ENCODE measurements around the gene RABGEF1. TPM values are rescaled to one million over a fixed set of nuclear protein-coding genes. Genes with fewer than 3 reads are reported as not detected.
"Not testable (repeated sequence)": the region's sequence is repeated elsewhere in the genome, so short reads cannot be mapped to it uniquely, and the experiment has no call there.

RABGEF1 gene
- total RNA-seq, 3 donors from 2014 or later (not counting 1 experiment from before 2014, with no cell fraction given) = 26.1 to 38.1 (median 31.7) TPM

DNA sequence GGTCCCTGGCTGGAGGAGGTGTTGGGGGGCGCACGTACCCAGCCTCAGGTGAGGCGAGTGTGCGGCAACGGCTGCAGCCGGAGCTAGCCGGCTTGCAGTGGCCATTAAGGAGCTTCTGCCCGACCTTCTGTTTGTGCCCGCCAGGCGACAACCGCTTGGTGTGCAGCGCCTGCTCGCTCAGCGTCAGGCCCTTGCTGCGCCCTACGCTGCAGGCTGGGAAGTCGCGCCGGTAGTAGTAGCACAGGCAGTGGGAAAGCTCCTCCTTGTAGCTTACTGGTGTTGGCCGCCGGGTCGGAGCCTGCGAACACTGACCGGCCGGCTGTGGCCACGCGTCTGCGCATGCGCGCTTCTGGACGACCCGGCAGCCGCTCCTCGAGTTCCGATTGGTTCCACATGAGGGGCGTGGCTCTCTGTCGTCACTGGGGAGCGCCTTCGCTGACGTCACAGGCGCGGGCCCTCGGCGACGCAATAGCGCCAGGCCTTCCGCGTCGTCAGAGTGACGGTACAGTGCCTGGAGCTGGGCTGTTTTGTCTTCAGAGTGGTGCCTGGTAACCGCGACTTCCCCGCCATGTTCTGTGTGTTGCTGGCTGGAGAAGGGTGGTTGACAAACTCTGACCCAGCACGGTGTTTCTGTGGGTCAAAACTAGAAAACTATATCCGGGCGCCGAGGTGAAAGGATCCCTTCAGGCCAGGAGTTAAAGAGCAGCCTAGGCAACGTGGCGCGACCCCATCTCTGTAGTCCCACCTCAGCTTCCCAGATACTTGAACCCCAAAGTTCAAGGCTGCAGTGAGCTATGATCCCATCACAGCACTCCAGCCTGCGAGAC is 104.2 kb downstream of the RABGEF1 start:
- Mint-ChIP-seq H3K9me3 (no peaks in the 10 kb centered on the region), H3K27ac (peak overlapping the region; percentile 94 to 100), H3K4me1 (peaks cover 24 to 30% of the 10 kb centered on the region in 2 donors), H3K36me3 (no peaks in the 10 kb centered on the region), H3K27me3 (ENCODE audit: low read depth in 2 of 2) (peaks cover 0 to 4% of the 10 kb centered on the region in 2 donors), H3K4me3 (peak overlapping the region; percentile 93)
- WGBS (ENCODE audit: insufficient coverage) = under 1% methylated on average over 61 of the region's 61 CpGs
- H3K36me3 ChIP-seq (ENCODE audit: control insufficient read depth, insufficient read depth, low read length) = no peaks in the 10 kb centered on the region
- peaks cover 28% of the 10 kb centered on the region for H3K4me1 ChIP-seq (ENCODE audit: control insufficient read depth, insufficient read depth, low read length)
- H3K9me3 ChIP-seq (ENCODE audit: control insufficient read depth, insufficient read depth, low read length) = no peaks in the 10 kb centered on the region
- TF ChIP-seq, protein P1, sequence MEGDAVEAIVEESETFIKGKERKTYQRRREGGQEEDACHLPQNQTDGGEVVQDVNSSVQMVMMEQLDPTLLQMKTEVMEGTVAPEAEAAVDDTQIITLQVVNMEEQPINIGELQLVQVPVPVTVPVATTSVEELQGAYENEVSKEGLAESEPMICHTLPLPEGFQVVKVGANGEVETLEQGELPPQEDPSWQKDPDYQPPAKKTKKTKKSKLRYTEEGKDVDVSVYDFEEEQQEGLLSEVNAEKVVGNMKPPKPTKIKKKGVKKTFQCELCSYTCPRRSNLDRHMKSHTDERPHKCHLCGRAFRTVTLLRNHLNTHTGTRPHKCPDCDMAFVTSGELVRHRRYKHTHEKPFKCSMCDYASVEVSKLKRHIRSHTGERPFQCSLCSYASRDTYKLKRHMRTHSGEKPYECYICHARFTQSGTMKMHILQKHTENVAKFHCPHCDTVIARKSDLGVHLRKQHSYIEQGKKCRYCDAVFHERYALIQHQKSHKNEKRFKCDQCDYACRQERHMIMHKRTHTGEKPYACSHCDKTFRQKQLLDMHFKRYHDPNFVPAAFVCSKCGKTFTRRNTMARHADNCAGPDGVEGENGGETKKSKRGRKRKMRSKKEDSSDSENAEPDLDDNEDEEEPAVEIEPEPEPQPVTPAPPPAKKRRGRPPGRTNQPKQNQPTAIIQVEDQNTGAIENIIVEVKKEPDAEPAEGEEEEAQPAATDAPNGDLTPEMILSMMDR (IDR thresholded peaks at IDR 0.05) = peak; percentile 23
- DNase-seq (peak; percentile 100), ATAC-seq (peak; percentile 86 to 98 (median 90))
- intact Hi-C loops (cut with micrococcal nuclease) = loop anchor here (1.0 to 10.0 kb wide), 3 partner anchors 76 to 150 kb away; partner anchors contain the start of genes RABGEF1, SBDS, TMEM248 and TYW1
- H3K27ac ChIP-seq (ENCODE audit: low read length) = peak overlapping the region; percentile 98
- peak overlapping the region; percentile 86 for H3K4me3 ChIP-seq (ENCODE audit: low read length)
- no peaks in the 10 kb centered on the region for H3K27me3 ChIP-seq (ENCODE audit: control insufficient read depth, insufficient read depth, low read length)

DNA sequence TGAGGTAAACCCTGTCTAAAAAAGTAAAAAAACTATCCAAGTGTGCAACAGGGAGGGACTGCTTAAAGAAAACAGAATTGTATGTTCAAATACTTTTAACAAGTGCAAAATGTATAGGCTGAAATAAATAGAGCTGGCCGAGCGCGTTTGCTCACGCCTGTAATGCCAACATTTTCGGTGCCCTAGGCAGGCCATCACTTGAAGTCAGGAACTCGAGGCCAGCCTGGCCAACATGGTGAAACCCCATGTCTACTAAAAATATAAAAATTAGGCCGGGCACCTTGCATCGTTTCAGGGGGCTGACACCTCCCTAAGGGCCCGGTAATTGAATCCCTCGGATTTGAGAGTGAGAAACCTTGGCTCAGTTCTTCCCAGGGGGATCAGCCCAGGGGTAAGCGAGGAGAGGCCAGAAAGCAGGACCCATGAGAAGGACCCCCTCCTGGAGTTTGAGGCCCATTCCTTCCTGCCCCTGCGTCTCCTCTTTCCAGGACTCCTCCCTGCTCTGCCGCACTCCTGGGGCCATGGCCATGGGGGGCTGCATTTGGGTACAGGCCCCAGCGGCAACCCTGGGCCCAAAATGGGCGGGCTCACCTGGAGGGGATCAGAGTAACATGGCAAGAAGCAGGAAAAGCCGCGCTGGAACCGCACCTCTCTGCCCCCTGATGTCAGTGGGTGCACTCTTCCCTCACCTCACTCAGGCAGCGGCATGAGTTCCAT is 105.0 kb downstream of the RABGEF1 start:
- no peaks in the 10 kb centered on the region for H3K9me3 ChIP-seq (ENCODE audit: control insufficient read depth, insufficient read depth, low read length)
- peak overlapping the region; percentile 98 for H3K27ac ChIP-seq (ENCODE audit: low read length)
- Mint-ChIP-seq H3K4me3 (peak overlapping the region; percentile 93), H3K27ac (peak overlapping the region; percentile 94 to 100), H3K4me1 (peaks cover 23 to 24% of the 10 kb centered on the region in 2 donors), H3K27me3 (ENCODE audit: low read depth in 2 of 2) (peaks cover 0 to 2% of the 10 kb centered on the region in 2 donors), H3K9me3 (no peaks in the 10 kb centered on the region), H3K36me3 (no peaks in the 10 kb centered on the region)
- peak in 1 of 2 donors; percentile 17 for DNase-seq
- no peaks in the 10 kb centered on the region for H3K27me3 ChIP-seq (ENCODE audit: control insufficient read depth, insufficient read depth, low read length)
- H3K36me3 ChIP-seq (ENCODE audit: control insufficient read depth, insufficient read depth, low read length) = no peaks in the 10 kb centered on the region
- TF ChIP-seq, protein P1 (IDR thresholded peaks at IDR 0.05) = no peak
- H3K4me1 ChIP-seq (ENCODE audit: control insufficient read depth, insufficient read depth, low read length) = peaks cover 20% of the 10 kb centered on the region
- intact Hi-C loops (cut with micrococcal nuclease) = loop anchor here (2.0 to 10.0 kb wide), 2 partner anchors 75 to 149 kb away; partner anchors contain the start of genes SBDS, TMEM248 and TYW1
- WGBS (ENCODE audit: insufficient coverage) = 84% methylated on average over 19 of the region's 19 CpGs
- ATAC-seq = no peak
- H3K4me3 ChIP-seq (ENCODE audit: low read length) = peak overlapping the region; percentile 86

DNA sequence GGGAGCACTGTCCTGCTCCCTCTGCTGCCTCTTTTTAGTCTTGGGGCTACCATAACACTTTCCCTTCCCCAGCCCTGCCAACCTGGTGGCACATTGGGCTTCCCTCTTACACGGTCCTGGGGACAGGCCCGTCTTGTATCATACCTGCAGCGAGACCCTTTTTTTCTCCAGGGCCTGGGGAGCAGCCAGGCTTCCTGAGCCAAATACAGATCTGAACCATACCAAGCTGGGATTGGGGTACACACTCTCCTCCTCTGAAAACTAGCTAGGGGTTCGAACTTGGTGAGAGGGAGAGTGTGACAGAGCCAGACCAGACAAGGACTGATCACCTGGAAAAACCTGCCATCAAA is 105.5 kb downstream of the RABGEF1 start:
- H3K9me3 Mint-ChIP-seq; DNase-seq; H3K36me3 Mint-ChIP-seq; ATAC-seq; H3K27ac ChIP-seq (ENCODE audit: low read length); H3K36me3 ChIP-seq (ENCODE audit: control insufficient read depth, insufficient read depth, low read length); H3K9me3 ChIP-seq (ENCODE audit: control insufficient read depth, insufficient read depth, low read length); H3K4me3 ChIP-seq (ENCODE audit: low read length); H3K27me3 ChIP-seq (ENCODE audit: control insufficient read depth, insufficient read depth, low read length); H3K27me3 Mint-ChIP-seq (ENCODE audit: low read depth in 2 of 2): not testable (repeated sequence)
- H3K4me1 ChIP-seq (ENCODE audit: control insufficient read depth, insufficient read depth, low read length) = peaks cover 20% of the 10 kb centered on the region
- peaks cover 23 to 24% of the 10 kb centered on the region in 2 donors for H3K4me1 Mint-ChIP-seq
- intact Hi-C loops (cut with micrococcal nuclease) = loop anchor here (10.0 kb wide), 1 partner anchor 149 kb away; the partner anchor contains the start of genes SBDS and TYW1
- whole genome bisulfite sequencing (ENCODE audit: insufficient coverage) = 97% methylated on average over 4 of the region's 4 CpGs
- H3K4me3 Mint-ChIP-seq = peak overlapping the region; percentile 66
- H3K27ac Mint-ChIP-seq = peak overlapping the region; percentile 94 to 100

DNA sequence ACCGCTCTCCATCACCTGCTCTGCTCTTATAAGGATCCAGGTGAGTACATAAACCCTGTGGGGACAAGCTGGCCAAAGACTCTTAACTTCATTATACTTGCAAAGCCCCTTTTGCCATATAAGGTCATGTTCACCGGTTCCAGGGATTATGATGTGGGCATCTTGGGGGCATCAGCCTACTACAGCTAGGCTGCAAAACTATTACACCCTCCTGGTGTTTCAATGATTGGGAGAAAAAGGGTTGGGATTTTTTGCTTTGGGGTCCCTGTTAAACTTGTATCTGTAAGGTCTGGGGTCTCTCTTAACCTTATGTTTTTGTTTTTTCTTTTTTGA is 107.0 kb downstream of the RABGEF1 start:
- not testable (repeated sequence) for H3K36me3 Mint-ChIP-seq; H3K36me3 ChIP-seq (ENCODE audit: control insufficient read depth, insufficient read depth, low read length); ATAC-seq; H3K27me3 Mint-ChIP-seq (ENCODE audit: low read depth in 2 of 2); DNase-seq; H3K4me3 Mint-ChIP-seq; H3K9me3 Mint-ChIP-seq; H3K27ac ChIP-seq (ENCODE audit: low read length); H3K9me3 ChIP-seq (ENCODE audit: control insufficient read depth, insufficient read depth, low read length); H3K27me3 ChIP-seq (ENCODE audit: control insufficient read depth, insufficient read depth, low read length); H3K4me3 ChIP-seq (ENCODE audit: low read length)
- Mint-ChIP-seq H3K4me1 (peaks cover 23 to 24% of the 10 kb centered on the region in 2 donors), H3K27ac (peak overlapping the region in 1 of 2 donors; percentile 69)
- peaks cover 20% of the 10 kb centered on the region for H3K4me1 ChIP-seq (ENCODE audit: control insufficient read depth, insufficient read depth, low read length)
- intact Hi-C loops (cut with micrococcal nuclease) = loop anchor here (10.0 kb wide), 1 partner anchor 147 kb away; the partner anchor contains the start of genes SBDS and TYW1
- no CpG with 5 or more reads among the region's 2 CpGs for WGBS (ENCODE audit: insufficient coverage)

Measured in natural killer cell (primary cell).